Activated CD4-positive, CD25-positive, alpha-beta regulatory T cell treated with anti-CD3 and anti-CD28 coated beads, Interleukin-2, amount 50 U/mL, for 16 hours (primary cell): ENCODE measurements around the gene PPP2R5C.
A peak's percentile ranks its signal among the peaks of the same experiment; 100 is the strongest.

ENCODE experiments used
- DNase-seq: peaks from one replicate; pipeline ENCODE4 v3.0.0-alpha.2; 2020; ENCODE audit warnings: low read depth, low spot score

Gene PPP2R5C

DNA sequence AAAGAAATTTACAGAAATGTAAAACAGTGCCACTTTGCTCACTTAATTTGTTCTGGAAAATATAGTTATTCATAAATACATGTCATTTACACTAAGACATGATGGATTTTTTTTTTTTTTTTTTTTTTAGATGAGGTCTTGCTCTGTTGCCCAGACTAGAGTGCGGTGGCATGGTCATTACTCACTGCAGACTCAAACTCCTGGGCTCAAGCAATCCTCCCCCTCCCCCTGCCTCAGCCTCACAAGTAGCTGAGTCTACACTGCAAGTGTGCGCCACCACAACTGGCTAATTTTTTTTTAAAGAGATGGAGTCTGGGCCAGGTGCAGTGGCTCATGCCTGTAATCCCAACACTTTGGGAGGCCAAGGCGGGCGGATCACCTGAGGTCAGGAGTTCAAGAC lies 101.2 kb downstream of the PPP2R5C start:
- DNase-seq = no peak

DNA sequence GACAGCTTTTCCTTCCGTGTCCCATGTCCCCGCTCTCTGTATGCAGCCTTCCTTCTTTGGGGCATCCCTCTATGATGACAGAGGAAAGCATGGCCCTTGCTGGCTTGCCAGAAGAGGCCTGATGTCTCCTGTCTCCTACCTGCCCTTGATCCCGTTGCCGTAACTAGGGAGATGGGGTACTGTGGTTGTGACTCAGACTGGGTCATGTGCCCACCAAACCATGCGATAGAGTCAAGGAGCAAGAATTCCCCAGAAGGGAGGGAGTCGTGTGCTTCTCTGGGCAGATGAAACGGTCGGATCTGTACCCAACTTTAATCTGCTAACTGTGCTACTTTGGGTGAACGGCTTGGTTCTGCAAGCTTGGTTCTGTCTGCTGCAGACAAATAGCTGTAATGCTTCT lies 103.8 kb downstream of the PPP2R5C start:
- DNase-seq = no peak

DNA sequence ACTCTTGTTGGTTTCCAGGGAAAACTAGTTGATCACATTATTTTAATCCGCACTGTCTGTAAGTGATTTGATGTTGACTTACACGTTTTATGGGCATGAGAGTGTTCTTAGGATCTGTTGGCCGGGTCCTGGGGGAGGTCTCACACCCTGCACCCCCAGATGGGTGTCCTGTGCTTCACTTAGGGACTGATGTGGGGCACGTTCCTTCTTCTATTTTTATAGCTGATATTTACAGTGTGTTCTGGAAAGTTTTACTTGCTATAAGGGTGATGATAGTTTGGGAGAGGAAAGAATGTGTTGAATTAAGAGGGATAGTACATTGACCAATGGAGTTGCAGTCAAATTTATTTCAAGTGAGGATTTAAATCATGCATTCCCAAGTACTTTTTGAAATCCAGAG lies 106.3 kb downstream of the PPP2R5C start:
- no peak for DNase-seq

DNA sequence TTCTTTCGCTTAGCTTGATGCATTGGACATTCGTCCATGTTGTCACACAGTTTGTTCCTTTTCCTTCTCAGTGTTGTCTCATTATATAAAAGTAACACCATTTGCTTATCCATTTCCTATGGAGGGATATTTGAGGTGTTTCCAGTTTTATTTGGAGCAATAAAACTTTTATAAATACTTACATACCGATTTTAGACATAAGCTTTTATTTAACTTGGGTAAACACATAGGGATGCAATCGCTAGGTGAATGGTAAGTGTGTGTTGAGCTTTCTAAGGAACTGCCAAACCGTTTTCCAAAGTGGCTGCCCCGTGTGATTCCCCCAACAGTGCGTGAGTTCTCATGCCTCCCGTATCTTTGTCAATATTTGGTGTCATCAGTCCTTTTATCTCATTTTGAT lies 107.7 kb downstream of the PPP2R5C start:
- no peak for DNase-seq

DNA sequence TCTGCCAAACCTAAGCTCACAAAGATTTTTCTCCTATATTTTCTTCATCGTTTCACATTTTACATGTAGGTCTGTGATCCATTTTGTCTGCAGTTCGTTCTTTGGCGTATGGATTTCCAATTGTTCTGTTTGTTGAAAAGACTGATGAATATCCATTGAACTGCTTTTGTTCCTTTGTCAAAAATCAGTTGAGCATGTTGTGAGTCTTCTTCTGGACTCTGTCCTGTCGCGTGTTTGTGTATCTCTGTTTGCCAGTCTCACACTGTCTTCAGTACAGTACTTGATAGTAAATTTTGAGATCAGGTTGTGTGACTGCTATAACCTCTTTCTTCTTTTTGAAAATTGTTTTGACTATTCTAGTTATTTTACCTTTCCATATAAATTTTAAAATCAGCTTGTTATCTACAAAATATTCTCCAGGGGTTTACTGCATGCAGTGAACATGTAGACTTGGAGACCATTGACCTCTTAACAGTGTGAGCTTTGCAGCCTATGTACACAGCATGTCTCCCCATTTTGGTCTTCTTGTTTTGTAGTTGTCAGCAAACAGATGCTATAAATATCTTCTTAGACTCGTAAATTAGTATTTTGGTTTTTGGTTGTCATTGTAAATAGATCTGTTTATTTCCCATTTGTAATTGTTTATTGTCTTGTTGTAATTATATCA lies 108.9 kb downstream of the PPP2R5C start:
- no peak for DNase-seq

DNA sequence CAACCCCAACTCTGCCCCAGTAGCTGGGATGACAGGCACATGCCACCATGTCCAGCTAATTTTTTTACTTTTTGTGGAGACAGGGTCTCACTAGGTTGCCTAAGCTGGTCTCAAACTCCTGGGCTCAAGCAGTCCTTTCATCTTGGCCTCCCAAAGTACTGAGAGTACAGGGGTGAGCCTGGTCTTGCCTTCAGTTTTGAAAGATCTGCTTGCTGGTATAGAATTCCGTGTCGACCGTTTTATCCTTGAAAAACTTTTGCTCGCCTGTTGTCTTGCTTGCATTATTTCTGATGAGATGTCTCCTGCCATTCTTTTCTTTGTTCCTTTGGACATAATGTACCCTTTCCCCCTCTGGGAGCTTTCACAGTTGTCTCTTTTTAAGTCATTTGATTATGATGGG lies 110.8 kb downstream of the PPP2R5C start:
- DNase-seq = no peak

DNA sequence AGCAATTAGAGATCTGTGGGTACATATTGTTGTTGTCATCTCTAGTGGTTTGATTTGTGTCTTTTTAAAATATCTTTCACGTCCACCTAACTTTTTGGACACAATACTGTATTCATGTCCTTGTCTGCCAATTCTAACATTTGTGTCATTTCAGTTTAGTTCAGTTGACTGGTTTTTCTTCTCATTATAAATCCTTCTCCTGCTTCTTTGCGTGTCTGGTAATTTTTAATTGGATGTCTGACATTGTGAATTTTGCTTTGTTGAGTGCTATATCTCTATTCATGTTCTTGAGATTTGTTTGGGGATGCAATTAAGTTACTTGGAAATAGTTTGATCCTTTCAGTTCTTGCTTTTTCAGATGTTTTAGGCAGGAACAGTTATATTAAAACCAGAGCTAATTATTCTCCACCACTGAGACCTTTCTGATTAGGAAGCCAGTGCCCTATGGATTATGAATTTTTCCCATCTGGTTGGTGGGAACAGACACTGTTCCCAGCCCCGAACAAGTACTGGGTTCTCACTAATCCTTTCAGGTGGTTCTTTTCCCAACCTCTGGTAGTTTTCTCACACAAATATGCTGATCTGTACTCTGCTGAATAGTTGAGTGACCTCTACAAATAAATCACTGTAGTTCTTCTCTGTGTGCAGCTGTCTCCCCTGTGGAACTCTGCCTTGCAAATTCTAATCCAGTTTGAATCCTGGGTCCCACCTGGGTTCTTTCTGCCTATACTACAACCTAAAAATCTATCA lies 111.7 kb downstream of the PPP2R5C start:
- no peak for DNase-seq

DNA sequence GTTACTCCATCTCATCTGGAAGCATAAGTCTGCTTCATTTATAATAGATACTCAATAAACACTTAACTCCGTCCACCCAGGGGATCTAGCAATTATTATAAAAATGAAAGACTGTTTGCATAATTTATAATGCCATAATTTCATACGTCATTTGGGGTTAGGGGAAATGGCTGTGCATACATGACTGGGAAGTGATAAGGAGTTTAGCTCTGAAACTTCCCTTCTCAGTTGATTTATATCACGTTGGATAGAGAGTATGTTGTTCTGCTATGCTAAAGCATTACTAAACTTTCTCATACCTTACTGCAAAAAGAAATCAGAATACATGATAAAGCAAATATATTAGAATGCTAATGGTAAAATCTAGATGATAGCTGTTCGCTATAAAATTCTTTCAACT lies 112.5 kb downstream of the PPP2R5C start:
- no peak for DNase-seq

DNA sequence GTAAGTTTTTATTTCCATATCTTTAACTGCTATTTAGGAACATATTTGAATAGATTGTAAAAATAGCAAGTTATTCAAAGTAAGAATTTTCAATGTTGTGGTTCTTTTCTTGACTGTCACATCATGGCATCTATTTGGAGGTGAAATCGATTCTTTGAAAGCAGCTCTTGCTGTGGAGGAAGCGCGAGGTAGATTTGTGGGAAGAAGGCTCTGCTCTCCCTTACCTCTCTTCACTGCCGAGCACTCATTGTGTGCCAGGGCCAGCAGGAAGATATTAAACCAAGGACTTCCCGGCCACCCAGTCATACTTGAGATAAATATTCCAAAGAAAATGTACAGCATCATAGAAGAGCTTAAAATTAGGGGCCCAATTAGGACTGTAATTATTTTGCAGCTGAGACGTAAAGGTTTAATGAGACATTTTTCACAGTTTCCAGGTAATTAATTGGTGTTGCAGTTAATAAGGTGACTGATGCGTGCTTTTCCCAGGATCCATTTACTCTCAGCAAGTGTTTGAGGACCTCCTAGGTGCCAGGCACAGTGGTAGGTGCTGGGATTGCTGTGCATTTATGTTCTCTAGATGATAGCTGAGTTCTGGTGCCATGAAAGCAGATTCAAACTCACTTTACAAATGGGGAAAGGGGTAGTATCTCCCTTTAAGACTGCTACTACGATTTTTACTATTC lies 113.7 kb downstream of the PPP2R5C start:
- no peak for DNase-seq

DNA sequence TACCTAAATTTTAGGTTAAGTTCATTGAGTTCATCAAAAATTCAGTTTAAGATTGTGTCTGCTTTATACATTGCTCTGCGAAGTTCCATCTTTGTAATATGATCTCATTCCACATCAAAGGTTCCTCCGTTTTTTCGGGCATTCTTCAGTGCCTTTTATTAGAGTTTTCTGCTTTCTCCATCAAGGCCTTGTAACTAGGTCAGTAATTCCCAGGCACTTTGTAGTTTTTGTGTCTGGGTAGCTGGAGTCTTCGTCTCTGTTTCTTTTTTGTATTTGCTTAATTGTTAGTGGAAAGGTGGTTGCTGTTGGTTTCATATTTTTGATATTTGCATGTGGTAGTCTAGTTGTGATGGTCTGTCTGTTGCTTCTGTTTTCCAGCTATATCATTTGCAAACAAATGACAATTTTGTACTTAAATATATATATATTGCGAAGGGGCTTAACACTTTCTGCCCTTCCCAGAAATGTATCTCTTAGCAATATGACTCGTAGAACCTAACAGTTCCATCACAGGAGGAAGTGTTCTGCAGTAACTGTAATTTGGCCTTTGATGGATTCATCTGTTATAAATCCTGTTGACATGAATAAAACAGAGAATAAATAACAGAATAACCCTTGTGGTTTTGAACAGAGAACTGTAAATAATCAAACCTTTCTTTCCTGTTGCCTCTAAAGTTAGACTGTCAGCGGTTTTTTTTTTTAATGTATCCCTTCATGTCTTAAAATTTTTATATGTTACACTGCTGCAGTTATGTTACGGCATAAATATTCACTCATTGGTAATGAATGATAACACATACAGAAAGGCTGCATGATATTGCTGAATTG lies 114.4 kb downstream of the PPP2R5C start:
- no peak for DNase-seq

DNA sequence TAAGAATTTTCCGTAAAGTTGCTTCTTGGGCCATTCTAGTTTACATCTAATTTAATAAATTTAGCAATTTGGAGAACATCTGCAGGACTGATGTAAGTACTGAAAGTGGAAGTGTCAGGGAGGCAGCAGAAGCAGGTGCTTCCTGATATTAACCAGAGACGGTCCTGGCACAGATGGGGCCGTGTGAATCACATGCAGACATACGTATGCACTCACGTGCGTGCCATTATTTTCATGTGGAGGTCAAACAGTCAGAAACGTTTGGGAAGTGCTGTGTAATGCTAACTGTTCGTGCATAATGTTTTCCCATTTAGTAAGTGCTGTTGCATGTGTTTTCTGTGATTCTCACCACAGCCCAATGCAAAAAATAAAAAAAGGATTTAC lies 115.0 kb downstream of the PPP2R5C start:
- DNase-seq = peak; percentile 59

DNA sequence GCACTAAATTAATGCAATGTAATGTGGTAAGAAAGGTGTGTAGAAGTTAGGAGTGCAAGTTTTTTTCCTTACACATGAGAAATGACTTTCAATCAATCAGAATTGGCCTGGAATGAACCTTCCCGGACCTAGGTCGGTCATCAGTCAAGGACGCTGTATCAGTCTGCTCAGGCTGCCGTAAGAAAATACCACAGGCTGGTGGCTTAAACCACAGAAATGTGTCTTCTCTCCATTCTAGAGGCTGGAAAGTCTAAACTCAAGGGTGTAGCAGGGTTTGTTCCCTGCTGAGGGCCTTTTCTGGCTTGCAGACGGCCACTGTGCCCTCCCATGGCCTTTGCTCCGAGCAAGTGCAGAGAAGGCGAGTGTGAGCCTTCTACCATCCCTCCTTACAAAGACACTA lies 116.3 kb downstream of the PPP2R5C start:
- DNase-seq = no peak

DNA sequence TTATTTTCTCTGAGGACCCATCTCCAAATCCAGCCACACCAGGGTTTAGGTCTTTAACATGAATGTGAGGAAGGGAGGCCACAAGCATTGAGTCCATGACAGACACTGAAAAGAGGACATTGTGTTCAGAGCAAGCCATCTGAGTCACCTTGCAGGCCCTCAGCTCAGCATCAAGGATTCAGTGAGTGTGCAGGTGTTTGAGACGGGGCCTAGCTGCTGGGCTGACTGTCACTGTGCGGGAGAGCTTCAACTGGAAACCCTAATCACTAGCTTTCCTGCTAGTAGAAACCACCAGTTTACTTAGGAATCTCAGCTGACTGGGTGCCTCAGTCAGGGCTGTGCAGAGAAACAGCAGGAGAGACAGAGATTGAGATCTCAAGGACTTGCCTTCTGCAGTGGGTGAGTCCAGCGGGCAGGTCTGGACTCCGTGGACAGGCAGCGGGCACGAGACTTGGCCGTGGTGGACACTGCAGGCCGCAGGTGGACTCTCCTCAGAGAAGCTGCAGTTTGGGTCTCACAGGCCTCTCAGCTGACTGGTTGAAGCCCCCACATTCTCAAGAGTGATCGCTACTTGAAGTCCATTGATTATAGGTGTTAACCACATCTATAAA lies 116.8 kb downstream of the PPP2R5C start:
- no peak for DNase-seq

DNA sequence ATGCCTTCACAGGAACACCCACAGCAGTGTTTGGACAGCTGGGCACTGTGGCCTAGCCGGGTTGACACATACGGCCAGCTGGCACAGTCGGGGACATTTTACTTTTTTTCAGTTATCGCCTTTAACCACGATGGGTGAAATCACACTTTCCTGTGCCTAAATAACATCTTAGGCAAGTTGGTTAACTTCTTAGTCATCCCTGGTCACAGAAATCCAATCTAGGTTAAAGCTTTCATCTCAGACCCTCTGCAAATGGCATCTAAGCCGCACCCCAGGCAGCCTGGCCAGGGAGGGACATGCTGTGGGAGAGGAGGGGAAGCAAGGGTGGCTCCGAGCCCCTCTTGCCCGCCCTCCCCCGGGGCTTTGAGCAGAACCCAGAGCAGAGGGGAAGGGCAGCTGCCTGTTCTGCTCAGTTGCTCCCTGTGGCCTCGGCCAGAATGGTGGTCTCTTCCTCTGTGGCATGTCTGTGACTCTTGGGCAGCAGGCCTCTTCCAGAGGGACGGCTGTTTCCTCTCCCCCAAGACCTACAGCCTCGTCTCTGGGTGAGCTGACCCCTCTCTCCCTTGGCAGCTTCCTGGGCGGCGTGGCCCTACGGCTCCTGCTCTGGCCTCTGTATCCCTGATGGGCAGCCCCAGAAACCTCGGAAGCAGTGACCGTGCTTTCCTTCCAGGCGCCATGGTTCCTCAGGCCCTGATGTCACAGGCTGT lies 117.5 kb downstream of the PPP2R5C start:
- DNase-seq = no peak

DNA sequence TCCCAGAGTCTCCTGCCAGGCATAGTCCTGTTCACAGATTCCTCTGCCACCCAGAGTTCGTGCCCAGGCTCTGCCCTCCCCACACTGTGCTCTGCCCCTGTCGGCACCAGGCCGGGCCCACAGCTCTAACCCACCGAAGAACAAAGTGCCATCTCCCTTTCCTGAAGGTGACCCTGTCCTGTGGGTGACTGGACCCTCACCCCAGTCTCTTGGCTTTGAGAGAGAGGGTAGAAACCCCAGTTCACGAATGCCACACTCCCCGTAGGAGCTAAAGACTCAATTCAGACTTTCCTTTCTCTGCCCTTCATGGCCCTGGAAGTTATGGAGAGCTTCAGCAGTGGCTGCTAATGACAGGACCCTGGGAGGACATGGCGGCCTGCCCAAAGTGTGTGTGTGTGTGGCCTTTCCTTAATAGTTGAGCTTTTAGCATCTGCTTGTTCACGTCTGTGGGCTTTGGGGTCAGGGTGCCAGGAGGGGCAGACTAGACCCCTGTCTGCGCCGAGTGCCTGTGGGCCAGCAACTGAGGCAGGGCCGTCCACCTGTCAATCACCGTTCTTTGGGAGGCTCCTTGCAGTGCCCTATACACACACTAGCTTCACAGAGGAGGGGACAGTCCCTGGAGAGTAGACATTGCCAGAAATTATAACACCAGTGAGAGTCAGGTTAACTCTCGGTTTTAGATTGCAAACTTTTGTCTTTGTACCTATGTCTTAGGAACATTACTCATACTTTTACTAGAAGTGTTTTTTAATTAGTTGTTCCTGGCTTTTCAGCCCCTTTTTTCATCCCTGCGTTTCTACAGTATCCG lies 118.2 kb downstream of the PPP2R5C start:
- no peak for DNase-seq

DNA sequence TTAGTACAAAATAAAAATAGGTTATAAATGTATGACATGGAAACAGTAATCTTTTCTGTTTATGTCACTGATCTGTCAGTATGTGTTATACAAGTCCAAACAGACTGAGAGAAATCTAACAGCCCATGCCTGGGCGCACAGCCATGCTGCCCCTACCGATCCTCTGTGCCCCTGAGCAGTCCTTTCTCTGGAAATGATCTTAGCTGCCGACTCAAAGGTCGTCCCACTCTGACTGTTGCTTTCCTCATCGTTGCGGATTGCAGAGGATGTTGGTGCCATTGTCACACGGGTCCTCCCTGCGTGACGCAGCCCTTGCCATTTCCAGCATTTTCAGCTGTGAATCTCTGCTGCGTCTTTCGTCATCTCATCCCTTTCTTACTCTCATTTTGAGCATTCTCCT lies 119.9 kb downstream of the PPP2R5C start:
- no peak for DNase-seq

DNA sequence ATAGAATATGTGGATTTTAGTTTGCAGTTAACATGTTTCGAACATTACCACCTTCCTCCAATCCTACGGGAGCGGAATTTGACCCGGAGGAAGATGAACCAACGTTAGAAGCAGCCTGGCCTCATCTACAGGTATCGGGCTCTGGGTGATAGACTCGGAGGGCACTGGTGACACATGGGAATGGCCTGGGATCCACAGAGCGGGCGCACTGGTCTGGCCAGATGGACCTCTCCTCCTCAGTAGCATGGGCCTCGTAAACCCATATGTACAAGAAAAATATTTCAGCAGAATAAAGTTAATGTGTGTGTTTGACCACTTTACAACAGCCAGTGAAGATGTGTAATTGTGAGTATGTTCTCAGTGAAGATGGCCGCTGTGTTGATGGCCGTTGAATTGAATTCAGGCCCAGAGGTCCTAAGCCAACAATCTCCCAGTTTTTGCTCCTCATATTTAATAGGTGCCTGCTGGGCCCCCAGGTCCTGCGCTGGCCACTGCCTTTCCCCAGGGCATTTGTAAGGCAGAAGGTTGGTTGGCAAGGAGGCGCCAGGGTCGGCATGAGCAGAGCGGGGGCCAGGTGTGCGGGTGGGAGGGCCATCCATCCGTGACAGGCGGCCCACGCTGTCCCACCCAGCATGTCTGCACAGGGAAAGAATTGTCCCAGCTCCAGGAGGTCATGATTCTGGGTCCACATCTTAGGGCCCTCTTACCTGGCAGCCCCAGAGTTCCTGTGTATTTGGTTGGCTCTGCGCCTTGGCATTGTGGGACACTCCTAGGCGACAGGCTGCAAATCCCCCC lies 120.8 kb downstream of the PPP2R5C start:
- no peak for DNase-seq

DNA sequence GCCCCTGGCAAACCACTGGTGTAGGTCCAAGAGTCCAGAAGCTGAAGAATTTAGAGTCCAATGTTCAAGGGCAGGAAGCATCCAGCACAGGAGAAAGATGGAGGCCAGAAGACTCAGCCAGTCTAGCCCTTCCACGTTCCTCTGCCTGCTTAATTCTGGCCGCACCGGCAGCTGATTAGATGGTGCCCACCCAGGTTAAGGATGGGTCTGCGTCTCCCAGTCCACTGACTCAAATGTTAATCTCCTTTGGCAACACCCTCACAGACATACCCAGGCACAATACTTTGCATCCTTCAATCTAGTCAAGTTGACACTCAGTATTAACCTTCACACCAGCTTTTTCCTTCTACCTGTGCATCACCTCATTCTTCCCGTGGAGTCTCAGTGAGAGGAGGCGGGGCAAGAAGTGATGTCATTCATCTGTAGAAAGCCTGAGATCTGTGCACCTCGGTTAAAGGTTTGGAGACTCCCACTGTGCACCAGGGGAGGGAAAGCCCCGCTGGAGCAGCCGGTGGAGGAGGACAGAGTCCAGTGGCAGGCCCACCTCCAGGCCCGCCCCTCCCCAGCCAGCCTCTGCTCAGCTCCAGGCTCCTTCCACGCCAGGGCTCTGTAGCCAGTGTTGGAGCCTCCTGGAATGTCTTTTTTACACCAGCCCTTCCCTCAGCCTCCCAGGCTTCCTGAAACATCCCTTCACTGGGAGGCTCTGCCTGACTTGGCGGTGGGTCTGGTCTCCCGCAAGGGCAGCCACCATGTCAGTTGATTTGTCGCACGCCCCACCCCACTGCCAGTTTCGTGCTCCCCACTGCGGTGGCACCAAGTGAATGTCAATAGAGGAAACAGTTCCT lies 122.8 kb downstream of the PPP2R5C start:
- DNase-seq = no peak
